Inflammatory macrophage treated with lipopolysaccharide for 4 hours (primary cell): ENCODE results near the gene GPR143.

ENCODE experiments used
- DNase-seq: peaks from one replicate; pipeline ENCODE4 v3.0.0-alpha.2; 2020

The GPR143 gene

DNA sequence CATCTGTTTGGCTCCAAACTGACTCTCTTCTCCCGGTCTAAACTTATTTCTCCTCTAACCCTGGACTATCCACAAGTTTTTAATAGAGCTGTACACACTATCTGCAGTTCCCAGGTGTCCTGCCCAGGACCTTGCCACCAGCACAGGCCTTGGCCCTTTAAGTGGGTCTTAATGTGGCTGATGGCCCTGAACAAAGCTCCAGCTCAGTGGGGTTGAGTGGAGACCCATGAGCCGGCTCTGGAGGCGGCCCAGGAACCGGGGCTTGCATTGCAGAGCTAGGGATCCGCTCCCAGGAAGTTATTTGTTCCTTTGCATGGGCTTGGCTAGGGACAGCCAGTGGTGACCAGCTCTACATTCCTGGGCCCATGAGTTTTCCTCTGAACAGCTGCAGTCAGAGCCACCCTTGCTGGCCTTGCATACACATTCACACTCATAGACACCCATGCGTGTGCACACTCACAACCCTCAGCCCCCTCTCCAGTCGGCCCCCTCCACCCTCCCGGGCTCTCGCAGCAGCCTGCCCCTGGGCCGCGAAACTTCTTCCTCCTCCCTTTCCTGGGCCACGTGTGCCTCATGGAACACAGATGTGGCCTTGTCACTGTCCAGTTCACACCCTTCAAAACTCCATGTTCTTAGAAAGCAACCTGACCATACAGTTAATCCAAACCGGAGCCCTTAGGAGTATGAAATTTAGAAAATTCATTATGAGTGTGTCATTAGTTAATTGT lies 58.2 kb downstream of the GPR143 start:
- DNase-seq: no peak

DNA sequence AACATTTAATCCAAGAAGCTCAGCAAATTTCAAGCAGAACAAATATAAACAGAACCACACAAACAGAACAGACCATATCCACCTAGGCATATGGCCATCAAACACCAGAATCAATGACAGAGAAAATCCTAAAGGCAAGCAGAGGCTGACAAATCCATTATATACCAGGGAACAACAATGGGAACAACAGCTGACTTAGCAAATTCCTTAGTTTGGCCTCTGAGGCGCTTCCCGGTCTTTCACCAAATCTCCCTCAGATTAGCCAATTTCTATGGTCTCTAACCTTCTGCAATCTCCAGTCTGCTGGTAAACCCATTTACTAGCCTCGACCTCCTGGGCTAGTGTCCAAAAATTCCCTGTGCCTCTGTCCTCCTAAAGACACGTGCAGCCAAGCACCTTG lies 59.2 kb downstream of the GPR143 start:
- no peak for DNase-seq

DNA sequence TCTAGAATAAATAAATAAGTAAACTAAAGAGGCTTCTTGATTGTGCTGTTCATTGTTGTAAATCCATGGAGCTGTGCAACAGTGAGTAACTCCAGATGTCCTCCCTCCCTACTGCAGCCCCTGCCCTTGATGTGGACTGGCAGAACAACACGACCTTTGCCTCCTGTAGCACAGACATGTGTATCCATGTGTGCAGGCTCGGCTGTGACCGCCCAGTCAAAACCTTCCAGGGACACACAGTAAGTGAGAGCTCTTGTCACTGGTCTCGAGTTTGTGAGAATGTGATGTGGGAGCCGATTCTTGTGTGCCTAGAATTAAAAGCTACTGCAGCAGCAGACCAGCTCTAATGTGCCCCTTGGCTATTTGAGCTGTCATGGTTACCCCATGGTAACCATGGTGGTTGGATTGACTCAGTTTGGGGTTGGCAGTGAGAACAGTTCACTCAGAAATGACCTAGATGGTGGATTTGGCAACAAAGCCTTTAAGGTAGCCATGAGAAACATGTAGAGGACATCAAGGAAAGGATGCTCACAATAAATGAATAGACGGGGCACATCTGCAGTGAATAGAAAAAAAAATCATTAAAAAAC lies 60.7 kb downstream of the GPR143 start:
- no peak for DNase-seq

DNA sequence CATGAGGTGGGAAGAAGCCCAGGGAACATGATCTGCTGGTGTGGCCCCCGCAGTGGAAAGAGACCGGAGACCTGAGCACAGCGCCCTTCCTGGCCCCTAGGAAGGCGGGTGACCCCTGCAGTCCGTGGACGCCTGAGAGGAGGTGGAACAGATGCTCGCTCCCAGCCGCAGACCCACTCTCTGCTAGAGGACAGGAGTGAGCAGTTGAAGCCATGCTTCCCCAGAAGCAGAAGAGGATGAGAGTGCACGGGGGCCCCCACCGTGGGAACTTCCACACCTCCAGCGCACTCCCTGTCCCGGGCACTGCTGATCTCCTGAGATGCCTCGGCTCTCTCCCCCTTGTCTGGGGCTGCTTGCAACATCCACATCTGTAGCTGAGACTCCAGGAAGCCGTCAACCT lies 62.2 kb downstream of the GPR143 start:
- DNase-seq: no peak

DNA sequence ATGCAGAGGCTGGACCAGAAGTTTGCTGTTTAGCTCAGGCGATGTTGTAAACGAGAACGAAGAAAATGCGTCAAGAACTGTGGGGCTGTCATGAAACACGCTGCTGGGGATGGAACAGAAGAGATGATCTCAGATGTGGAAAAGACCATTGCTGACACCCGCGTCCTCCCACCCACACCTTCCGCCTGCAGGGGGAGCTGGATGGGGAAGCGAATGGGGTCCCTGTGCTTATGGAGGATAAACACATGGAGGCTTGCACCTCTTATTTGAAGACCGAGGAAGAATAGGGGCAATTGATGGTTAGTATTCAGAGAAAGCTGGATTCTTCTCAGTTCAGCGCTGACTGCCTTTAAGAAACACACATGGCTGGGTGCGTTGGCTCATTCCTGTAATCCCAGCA lies 63.9 kb downstream of the GPR143 start:
- DNase-seq: no peak

DNA sequence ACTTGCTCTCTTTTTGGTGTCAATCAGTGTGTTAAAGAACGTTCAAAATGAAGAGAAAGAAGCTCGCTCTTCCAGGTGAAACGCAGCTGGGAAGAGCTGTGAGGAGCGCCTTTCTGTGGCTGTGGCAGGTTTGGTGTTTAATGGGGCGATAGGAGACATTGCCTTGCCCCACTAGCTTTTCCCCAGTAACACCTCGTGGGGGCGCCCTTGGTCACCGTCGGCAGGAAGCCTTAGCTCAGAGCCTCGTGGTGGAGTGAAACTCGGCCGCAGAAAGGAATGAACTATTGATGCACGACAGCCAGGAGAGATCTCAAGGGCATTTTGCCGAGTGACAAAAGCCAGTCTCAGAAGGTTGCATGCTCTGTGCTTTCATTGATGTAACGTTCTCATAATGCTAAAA lies 65.1 kb downstream of the GPR143 start:
- no peak for DNase-seq

DNA sequence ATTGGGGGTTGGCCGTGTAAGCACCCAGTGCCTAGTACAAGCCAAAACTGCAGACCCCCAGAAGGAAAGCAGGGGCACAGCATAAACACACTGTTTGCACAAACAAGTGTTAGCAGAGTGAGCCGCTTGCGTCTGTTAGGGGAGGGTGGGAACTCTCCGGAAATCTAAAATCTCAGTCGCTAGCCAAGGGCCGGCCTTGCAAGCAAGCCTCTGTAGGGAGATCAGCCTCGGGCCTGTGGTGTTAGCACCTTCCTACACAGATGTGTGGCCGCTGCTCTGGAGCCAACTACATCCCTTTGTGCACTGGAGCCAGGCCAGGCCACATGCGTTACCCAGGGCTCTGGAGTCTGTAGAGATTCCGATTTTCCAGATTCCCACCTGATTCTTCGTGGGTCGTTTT lies 67.1 kb downstream of the GPR143 start:
- no peak for DNase-seq

DNA sequence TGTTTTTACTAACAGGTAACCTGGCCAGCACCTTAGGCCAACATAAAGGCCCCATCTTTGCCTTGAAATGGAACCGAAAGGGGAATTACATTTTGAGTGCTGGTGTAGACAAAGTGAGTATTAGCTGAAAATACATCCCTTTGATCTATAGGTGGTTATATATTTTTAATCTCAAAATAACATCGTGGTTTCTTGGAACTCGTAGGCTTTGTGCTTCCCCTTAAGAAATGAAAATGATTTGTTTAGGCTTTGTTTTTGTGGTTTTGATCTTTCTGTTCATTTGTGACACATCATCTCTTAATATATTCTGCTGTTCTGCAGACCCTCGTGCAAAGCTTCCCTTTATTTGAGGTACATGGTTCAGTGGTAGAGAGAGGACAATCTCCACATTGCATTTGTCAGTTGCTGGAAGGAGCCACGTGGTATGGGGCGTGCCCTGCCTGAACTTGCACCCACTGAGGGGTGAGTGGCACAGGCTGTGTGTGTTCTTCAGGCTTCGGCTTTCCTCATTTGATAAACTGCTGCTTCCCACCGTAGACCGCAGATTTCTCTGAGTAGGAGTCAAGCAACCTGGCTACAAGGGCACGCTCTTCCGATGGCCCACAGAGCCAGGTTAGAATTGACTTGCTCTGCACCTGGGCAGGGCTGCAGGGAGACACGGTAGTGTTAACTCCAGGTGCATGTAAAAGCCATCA lies 72.2 kb downstream of the GPR143 start:
- DNase-seq: no peak

DNA sequence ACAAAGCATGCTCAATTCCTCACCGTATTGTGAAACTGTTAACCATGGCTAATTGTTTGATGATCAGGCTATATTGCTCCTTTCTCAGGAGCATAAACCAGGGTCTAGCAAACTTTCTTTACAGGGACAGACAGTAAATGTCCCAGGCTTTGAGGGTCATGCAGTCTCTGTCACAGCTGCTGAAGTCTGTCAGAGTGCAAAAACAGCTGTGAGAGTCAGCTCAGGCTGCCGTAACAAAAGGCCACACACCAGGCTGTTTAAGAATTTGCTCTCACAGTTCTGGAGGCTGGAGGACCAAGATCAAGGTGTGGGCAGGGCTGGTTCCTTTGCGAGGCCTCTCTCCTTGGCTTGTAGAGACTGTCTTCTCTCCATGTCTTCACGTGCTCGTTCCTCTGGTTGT lies 75.6 kb downstream of the GPR143 start:
- no peak for DNase-seq

DNA sequence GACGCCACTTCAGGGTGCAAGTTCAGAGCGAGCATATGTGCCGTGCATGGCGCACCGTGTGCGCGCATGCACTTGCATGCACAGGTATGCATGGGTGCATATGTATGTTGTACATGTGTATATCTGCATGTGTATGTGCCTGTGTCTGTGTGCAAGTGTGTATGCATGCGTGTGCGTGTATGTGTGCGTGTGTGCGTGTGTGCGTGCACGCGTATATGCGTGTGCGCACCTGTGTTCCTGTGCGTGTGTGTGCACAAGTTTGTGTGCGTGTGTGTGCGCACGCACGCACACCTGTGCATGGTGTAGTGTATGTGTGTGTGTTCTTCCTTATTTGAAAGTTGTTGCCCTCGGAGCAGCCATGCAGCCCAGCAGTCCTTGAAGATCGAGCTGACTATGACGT lies 76.8 kb downstream of the GPR143 start:
- no peak for DNase-seq

DNA sequence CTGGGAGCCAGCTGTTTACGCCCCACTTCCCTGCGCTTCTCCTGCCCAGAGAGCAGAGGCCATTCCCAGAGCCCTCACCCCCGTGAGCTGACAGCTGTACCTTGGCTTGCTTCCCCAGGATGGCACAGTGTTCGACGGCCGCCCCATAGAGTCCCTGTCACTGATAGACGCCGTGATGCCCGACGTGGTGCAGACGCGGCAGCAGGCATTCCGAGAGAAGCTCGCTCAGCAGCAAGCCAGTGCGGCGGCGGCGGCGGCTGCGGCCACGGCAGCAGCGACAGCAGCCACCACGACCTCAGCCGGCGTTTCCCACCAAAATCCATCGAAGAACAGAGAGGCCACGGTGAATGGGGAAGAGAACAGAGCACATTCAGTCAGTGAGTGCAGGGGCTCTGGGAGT lies 77.7 kb downstream of the GPR143 start:
- DNase-seq: no peak

DNA sequence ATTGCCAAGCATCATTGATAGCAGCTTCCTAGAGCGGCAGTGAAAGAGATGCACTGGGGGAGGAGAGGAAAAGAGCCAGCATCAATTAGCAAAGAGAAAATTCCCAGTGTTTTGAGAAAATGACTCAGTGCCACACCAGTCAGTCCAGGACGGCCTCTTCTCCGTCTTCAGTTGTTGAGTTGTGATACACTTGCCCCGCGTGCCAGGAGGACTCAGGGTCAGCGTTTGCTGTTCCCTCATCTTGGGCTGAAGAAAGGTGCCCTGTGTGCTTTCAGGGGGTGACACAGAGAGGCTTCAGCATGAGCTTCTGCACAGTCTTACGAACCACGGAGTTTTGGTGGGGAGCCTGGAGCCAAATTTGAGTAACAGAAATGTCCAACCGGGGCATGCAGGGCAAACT lies 82.3 kb downstream of the GPR143 start:
- DNase-seq: no peak

DNA sequence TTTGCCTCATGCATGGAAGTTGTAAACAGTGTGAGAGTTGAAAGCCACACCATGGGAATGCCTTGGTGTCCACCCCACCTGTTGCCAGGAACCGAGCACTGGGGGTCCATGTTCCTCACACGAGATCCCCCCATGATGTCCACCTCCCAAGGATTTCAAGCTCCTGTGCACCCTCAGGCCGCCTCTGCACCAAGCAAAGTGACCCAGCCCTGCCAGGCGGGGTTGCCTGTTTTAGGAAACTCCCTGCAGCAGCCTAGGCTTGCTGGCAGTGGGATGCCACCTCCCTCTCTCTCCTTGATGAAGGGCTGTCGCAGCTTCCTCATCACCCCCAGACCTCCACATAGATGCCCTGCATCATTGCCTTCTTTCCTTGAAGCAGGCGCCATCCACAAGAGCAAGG lies 82.8 kb downstream of the GPR143 start:
- DNase-seq: no peak

DNA sequence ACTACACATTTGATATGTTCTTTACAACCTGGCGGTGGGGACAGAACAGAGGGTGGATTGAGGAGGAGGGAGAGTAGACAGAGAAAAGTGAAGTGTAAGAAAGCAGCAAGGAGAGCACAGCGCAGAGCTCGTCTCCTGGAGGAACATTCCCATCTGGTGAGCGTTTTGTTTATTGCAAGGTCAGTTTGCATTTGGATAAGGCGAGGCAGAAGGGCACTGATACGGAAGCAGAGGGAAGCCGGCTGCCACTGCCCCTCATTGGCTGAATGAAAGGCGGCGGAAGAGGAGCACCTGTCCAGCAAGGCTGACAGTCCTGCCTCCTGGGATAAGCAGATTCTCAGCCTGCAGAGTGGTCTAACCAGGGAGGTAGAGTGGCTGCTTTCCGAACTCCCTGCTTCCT lies 83.2 kb downstream of the GPR143 start:
- DNase-seq: no peak

DNA sequence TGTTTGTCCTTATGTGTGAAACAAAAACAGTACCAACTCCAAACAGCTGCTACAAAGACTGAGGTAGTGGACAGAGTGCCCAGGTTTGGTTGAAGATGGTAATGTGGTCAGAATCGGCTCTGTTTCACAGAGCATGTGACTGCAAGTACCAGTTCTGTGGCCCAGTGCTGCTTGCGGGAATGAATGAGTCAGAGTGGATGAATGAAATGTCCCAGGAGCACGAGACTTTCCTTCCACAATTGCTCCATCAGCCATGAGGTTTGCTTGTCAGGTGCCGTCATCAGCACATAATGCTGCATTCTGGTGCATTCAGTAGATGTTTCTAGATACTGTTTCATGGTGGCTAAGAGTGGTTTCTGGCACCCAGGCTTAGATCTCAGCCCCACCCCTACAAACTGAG lies 84.2 kb downstream of the GPR143 start:
- DNase-seq: peak; percentile 1

DNA sequence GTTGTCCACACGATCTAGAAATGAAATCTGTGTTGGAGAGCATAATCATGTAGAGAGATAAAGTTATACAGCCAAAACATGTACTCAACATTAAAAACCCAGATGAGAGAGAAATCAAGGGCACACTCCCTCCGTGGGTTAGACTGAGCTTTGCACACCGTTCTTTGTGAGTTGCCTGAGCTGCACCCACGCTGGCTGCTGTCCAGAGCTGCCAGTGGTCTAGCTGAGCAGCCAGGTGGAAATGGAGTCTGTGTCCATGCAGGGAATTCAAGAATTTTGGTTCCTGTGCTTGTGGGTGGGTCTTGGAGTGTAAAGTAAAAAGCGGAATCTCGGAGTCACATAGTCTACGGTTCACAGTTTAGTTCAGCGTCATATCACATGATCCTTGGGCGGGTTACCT lies 84.6 kb downstream of the GPR143 start:
- DNase-seq: no peak

DNA sequence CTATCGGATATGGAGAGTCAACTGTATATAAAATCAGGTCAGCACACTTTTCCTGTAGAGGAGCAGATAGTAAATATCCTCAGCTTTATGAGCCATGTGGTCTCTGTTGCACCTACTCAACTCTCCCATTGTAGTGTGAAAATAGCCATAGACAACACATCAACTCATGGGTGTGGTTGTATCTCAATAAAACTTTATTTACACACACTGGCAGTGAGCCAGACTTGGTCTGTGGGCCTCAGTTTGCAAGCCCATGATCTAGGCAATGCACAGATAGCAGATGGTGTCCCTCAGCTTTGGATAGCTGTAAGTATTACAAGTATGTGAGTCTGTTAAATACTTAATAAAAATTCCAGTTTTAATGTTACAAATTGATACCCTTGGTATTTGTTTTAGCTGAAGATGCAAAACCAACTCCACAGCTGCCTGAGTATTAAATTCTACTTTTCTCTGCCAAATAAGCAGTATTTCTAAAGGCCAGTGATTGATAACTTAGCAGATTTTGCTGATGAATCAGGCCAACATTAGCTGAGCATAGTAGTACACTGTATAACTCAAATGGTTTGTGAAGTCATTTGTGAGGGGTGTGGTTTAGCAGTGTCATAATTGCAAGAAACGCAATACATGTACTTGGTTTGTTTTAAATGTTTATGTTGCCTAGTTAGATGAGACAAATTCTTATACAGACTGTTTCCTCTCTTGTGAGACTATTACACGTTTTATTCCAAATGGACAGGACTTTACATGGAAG lies 87.3 kb downstream of the GPR143 start:
- DNase-seq: no peak

DNA sequence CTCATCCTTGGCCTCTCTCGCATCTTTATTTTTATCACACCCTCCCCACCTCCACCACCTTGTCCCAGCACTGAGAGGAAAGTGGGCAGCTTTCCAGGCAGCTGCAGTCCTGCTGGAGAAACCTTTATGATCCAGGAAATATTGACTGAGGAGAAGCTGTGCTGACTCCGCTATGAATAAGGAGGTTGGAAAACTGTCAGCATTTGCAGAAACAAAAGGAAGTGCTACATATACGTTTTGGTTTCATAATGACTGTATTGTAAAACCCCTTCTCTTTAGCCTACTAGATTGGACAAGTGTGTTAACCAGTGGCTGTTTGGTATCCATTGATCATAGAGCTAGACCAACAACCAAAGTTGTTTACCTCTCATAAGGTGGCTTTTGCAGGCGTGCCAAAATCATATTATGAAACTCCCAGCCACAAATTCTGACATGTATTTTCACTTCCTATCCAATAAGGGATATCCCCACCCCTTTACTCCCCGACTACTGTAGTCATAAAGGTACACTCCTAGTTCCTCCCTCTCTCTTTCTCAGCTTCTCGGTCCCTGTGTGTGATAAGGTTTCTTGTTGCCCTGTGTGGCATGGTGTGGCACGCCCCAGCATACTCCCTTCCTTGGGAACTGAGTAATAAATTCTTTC lies 88.4 kb downstream of the GPR143 start:
- DNase-seq: peak; percentile 76

DNA sequence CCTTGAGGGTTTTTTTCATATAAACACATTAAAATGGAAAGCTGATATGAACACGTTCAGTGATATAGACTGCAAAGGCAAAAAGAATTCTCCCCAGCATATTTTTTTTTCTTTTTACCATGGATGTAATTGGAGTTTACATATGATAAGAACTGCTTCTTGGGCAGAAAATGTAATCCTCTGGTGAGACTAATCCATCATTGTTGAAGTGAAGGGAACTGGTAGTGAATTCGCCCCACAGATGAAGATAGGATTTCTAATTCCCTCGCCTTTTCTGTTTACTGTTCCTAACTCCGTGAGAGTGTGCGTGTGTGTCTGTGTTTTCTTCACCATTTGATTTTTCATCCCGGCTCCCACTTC lies 88.9 kb downstream of the GPR143 start:
- no peak for DNase-seq

DNA sequence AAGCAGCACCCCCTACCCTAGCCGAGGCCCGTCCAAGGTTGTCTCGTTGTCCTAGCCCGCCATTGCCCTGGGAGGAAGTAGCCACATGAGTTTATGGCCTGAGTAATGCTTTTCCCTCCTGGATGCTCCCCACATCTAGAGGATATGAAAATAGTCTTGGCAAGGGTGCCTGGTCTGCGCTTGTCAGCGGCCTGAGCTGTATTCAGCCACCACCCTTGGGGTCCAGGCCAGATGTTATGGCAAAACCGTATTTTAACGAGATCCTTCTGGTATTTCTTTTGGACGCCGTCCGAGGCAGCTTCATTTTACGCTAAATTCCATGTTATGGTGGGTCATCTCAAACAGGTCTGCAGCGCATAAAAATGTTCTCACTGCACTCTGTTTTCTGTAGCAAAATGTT lies 89.3 kb downstream of the GPR143 start:
- DNase-seq: no peak
